D721Med (cell line): ENCODE data around the gene PHKA2.

ENCODE experiments used
- DNase-seq: peaks from one replicate; pipeline ENCODE4 v3.0.0; 2011; ENCODE audit warnings: low spot score; ENCODE audit not compliant: insufficient read length
- FAIRE-seq: peaks from 2 replicates; lab custom pipeline; 2011; peaks lifted over from hg19 to GRCh38; lab: Jason Lieb, UNC
- TF ChIP-seq, protein P1 (sequence below): IDR thresholded peaks from 2 replicates; pipeline ENCODE4 v1.5.1; 2012; ENCODE audit warnings: mild to moderate bottlenecking, control low read depth; ENCODE audit not compliant: insufficient read depth; ENCODE audit errors: missing control alignments

The PHKA2 gene

DNA sequence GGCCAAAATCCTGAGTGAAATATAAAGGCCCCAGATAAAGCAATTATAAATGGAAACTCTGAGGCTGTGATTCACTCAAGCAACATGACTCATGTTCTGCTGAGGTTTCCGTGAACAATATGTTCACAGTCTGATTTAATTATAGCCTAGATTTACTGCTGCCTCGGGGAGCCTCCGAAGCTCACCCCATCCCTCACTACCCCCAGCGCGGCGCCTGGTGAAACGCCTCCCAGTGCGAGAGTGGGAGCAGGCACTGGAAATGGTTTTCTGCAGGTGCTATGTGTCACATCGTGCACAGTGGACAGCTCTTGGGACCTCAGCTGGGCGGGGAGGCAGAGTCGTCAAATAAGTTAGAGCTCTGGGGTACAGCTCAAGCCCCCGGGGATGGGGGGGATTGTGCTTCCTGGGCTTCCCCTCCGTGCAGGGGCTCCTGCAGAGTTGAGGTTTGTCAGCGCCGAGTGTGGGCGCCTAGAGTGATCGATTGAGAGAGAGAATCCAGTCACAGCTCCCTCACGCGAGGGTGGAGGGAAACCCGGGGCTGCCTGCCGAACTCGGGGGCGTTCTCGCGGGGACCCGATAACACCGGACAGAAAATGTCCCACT, 110.6 kb downstream of the PHKA2 start:
- FAIRE-seq: no peak
- TF ChIP-seq, protein P1, sequence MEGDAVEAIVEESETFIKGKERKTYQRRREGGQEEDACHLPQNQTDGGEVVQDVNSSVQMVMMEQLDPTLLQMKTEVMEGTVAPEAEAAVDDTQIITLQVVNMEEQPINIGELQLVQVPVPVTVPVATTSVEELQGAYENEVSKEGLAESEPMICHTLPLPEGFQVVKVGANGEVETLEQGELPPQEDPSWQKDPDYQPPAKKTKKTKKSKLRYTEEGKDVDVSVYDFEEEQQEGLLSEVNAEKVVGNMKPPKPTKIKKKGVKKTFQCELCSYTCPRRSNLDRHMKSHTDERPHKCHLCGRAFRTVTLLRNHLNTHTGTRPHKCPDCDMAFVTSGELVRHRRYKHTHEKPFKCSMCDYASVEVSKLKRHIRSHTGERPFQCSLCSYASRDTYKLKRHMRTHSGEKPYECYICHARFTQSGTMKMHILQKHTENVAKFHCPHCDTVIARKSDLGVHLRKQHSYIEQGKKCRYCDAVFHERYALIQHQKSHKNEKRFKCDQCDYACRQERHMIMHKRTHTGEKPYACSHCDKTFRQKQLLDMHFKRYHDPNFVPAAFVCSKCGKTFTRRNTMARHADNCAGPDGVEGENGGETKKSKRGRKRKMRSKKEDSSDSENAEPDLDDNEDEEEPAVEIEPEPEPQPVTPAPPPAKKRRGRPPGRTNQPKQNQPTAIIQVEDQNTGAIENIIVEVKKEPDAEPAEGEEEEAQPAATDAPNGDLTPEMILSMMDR: no peak
- no peak for DNase-seq

DNA sequence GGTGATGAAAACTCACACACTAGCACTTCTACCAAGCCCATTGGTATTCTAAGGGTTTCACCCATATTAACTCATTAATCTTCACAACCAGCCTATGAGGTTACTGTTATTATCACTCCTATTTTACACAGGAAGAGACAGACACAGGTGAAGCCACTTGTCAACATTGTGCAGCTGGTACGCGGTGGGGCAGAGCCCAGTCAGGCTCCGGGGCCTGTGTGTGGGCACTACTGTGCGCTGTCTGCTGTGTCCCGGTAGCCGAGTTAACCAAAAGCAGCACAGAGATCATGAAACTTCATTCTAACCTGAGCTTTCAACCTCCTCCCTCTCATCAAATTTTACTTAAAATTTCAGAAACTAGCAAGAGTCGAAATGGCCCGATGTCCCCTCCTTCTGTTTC, 111.3 kb downstream of the PHKA2 start:
- TF ChIP-seq, protein P1: no peak
- DNase-seq (no peak), FAIRE-seq (no peak)

DNA sequence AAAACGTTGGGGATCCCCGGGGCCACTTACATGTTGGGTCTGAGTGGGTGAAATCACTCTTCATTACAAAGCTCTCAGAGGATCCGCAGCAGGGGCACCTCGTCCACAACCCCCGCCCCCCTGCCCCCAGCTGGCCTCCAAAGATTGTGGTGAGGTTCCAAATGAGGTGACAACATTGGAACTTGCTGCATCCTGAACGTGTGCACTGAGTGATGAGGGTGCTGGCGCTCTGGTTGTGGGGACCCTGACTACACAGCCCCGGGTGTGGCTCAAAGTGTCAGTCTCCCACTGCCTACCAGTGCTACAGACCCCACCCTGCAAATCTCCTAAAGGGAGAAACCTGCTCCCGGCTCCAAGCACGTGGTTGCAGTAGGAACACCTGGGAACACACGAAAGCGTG, 111.9 kb downstream of the PHKA2 start:
- FAIRE-seq: no peak
- DNase-seq: no peak
- TF ChIP-seq, protein P1: no peak

DNA sequence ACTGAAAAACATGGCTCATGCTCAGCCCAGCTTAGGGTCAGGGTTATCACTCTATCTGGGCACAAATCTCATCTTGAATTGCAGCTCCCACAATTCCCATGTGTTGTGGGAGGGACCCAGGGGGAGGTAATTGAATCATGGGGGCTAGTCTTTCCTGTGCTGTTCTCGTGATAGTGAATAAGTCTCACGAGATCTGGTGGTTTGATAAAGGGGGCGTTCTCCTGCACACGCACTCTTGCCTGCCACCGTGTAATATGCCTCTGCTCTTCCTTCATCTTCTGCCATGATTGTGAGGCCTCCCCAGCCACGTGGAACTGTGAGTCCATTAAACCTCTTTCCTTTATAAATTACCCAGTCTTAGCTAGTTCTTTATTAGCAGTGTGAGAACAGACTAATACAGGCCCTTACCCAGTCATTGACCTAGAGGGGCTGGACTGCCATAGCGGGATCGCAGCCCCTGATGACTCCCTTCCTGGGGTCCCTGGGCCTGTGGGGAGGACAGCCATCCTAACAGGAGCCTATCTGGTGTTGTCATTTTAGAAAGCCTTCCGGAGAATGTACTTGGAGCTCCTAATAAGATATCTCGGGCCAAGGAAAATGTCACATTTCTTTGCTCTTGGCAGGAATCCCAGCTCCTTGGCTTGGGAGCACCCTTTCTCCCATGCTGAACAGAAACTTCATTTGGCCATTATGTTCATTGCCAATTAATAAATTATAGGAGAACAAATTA, 112.6 kb downstream of the PHKA2 start:
- FAIRE-seq (no peak), DNase-seq (no peak)
- TF ChIP-seq, protein P1: no peak

DNA sequence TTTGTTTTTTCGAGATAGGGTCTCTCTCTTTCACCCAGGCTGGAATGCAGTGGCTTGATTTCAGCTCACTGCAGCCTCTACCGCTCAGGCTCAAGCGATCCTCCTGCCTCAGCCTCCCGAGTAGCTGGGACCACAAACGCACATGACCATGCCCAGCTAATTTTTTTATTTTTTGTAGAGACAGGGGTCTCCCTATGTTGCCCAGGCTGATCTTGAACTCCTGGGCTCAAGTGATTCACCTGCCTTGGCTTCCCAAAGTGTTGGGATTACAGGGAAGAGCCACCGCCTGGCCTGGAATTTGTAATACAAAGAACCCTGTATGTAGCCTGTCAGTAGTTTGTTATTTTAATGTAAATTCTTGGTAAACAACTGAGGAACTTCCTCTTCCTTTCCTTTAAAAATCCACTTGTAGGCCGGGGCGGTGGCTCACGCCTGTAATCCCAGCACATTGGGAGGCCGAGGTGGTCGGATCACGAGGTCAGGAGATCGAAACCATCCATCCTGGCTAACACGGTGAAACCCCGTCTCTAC, 119.5 kb downstream of the PHKA2 start:
- no peak for DNase-seq
- TF ChIP-seq, protein P1: no peak
- no peak for FAIRE-seq

DNA sequence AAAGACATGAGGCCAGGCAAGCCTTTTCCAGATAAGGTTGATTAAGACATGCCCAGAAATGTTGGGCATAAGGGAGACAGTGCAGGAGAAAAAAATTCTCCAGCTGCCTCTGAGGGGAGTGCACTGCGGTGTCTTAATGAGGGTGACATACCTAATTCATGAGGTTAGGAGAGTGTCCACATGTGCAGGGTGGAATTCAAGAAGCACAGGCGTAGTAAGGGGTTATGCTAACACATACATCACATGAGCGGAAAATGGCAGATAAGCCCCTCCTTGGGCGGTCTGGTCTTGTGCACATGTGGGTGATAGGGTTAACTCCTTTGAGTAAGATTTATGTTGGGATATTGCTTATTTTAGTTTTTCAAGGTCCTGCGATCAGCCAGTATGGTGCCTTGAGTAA, 122.4 kb downstream of the PHKA2 start:
- no peak for DNase-seq
- FAIRE-seq: no peak
- TF ChIP-seq, protein P1: no peak

DNA sequence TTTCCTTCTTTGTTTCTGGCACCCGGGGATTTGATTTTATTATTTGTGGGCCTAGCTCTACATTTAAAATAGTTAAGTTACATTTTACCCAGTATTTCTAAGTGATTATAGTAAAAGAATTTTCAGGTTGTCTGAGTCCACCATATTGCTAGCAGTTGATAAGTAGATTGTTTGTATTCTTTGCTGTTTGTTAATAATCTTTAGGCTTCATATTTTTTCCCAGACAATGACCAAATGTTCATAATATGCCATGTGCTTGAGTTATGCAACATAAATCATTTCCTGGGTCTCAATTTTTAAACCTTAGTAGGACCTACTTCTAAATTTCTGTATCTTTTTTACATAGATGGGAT, 127.3 kb downstream of the PHKA2 start:
- FAIRE-seq (no peak), DNase-seq (no peak)
- TF ChIP-seq, protein P1: no peak
